ENCODE measurements around the gene TEX9. TPM values are rescaled to one million over a fixed set of nuclear protein-coding genes. Genes with fewer than 3 reads are reported as not detected.

Gene TEX9
- total RNA-seq, 1 experiment from 2014 or later: 4.1 TPM

DNA sequence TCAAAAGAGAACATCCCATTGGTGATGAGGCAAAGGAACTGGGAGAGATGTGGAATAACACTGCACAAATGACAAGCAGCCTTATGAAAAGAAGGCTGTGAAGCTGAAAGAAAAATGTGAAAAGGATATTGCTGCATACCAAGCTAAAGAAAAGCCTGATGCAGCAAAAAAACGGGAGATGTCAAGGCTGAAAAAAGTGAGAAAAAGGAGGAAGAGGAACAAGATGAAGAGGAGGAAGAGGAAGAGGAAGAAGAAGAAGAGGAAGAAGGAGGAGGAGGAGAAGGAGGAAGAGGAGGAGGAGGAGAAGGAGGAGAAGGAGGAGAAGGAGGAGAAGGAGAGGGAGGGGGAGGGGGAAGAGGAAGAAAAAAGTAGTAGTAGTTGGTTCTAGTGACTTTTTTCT is 41.8 kb upstream of the TEX9 start:
- ATAC-seq: no peak

GRCh38 chr15:56325186-56325585 is 40.0 kb upstream of the TEX9 start:
- no peaks in the 10 kb centered on the region for H3K4me1 ChIP-seq (ENCODE audit: control insufficient read depth, insufficient read depth, low read length)
- H3K36me3 ChIP-seq (ENCODE audit: control insufficient read depth, insufficient read depth, low read length): no peaks in the 10 kb centered on the region
- ChIA-PET CTCF (no interaction called here), POLR2A (no interaction called here)
- no peak overlapping the region for H3K4me3 ChIP-seq (ENCODE audit: low read depth in 2 of 2, low read length in 2 of 2)
- H3K9me3 ChIP-seq (ENCODE audit: control insufficient read depth, insufficient read depth, low read depth, low read length): no peaks in the 10 kb centered on the region
- DNase-seq (ENCODE audit: low read depth, low spot score) (no peak), ATAC-seq (no peak)
- in situ Hi-C loops (cut with HindIII; ENCODE audit: low pct_unique_long_range_greater_than_20kb, low sequenced_read_pairs) (no loop called here), intact Hi-C loops (cut with micrococcal nuclease; ENCODE audit: unreplicated experiment) (no loop called here)
- TF ChIP-seq SIN3A (IDR thresholded peaks at IDR 0.05; ENCODE audit: borderline replicate concordance, insufficient read depth, low read depth, low read length): no peak
- no peaks in the 10 kb centered on the region; the same call in 1 of the 2 replicates for H3K27me3 ChIP-seq (ENCODE audit: control insufficient read depth, insufficient read depth, low read length)
- H3K27ac ChIP-seq (ENCODE audit: low read length): no peak overlapping the region
- no TSS peak for BruUV-seq (replicated peaks)

More for the DNA sequence above, 41.8 kb upstream of the TEX9 start:
- Histone ChIP-seq H3K36me3 (ENCODE audit: control insufficient read depth, insufficient read depth, low read length) (no peaks in the 10 kb centered on the region), H3K9me3 (ENCODE audit: control insufficient read depth, insufficient read depth, low read depth, low read length) (no peaks in the 10 kb centered on the region), H3K27me3 (ENCODE audit: control insufficient read depth, insufficient read depth, low read length) (no peaks in the 10 kb centered on the region; the same call in 1 of the 2 replicates), H3K4me3 (ENCODE audit: low read depth in 2 of 2, low read length in 2 of 2) (no peak overlapping the region), H3K4me1 (ENCODE audit: control insufficient read depth, insufficient read depth, low read length) (no peaks in the 10 kb centered on the region), H3K27ac (ENCODE audit: low read length) (no peak overlapping the region)
- intact Hi-C loops (cut with micrococcal nuclease; ENCODE audit: unreplicated experiment): no loop called here
- CTCF ChIA-PET: no interaction called here
- POLR2A ChIA-PET: no interaction called here
- BruUV-seq (replicated peaks): no TSS peak
- in situ Hi-C loops (cut with HindIII; ENCODE audit: low pct_unique_long_range_greater_than_20kb, low sequenced_read_pairs): no loop called here
- no peak for DNase-seq (ENCODE audit: low read depth, low spot score)
- TF ChIP-seq, protein P1, sequence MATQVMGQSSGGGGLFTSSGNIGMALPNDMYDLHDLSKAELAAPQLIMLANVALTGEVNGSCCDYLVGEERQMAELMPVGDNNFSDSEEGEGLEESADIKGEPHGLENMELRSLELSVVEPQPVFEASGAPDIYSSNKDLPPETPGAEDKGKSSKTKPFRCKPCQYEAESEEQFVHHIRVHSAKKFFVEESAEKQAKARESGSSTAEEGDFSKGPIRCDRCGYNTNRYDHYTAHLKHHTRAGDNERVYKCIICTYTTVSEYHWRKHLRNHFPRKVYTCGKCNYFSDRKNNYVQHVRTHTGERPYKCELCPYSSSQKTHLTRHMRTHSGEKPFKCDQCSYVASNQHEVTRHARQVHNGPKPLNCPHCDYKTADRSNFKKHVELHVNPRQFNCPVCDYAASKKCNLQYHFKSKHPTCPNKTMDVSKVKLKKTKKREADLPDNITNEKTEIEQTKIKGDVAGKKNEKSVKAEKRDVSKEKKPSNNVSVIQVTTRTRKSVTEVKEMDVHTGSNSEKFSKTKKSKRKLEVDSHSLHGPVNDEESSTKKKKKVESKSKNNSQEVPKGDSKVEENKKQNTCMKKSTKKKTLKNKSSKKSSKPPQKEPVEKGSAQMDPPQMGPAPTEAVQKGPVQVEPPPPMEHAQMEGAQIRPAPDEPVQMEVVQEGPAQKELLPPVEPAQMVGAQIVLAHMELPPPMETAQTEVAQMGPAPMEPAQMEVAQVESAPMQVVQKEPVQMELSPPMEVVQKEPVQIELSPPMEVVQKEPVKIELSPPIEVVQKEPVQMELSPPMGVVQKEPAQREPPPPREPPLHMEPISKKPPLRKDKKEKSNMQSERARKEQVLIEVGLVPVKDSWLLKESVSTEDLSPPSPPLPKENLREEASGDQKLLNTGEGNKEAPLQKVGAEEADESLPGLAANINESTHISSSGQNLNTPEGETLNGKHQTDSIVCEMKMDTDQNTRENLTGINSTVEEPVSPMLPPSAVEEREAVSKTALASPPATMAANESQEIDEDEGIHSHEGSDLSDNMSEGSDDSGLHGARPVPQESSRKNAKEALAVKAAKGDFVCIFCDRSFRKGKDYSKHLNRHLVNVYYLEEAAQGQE (IDR thresholded peaks at IDR 0.05; ENCODE audit: insufficient read depth in 1 of 2, low read depth in 2 of 2, low read length in 1 of 2): no peak
- no peak for TF ChIP-seq TCF7L2 (IDR thresholded peaks at IDR 0.05; ENCODE audit: low read depth, low read length)
- no peak for TF ChIP-seq POLR2AphosphoS5 (IDR thresholded peaks at IDR 0.05; ENCODE audit: low read depth, low read length)
- no peak for TF ChIP-seq SIN3A (IDR thresholded peaks at IDR 0.05; ENCODE audit: borderline replicate concordance, insufficient read depth, low read depth, low read length)

GRCh38 chr15:56327721-56328502 is 37.3 kb upstream of the TEX9 start:
- no peaks in the 10 kb centered on the region for H3K4me1 ChIP-seq (ENCODE audit: control insufficient read depth, insufficient read depth, low read length)
- CTCF ChIA-PET: no interaction called here
- intact Hi-C loops (cut with micrococcal nuclease; ENCODE audit: unreplicated experiment): no loop called here
- H3K36me3 ChIP-seq (ENCODE audit: control insufficient read depth, insufficient read depth, low read length): no peaks in the 10 kb centered on the region
- TF ChIP-seq, protein P2, sequence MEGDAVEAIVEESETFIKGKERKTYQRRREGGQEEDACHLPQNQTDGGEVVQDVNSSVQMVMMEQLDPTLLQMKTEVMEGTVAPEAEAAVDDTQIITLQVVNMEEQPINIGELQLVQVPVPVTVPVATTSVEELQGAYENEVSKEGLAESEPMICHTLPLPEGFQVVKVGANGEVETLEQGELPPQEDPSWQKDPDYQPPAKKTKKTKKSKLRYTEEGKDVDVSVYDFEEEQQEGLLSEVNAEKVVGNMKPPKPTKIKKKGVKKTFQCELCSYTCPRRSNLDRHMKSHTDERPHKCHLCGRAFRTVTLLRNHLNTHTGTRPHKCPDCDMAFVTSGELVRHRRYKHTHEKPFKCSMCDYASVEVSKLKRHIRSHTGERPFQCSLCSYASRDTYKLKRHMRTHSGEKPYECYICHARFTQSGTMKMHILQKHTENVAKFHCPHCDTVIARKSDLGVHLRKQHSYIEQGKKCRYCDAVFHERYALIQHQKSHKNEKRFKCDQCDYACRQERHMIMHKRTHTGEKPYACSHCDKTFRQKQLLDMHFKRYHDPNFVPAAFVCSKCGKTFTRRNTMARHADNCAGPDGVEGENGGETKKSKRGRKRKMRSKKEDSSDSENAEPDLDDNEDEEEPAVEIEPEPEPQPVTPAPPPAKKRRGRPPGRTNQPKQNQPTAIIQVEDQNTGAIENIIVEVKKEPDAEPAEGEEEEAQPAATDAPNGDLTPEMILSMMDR (IDR thresholded peaks at IDR 0.05): no peak
- TF ChIP-seq SIN3A (IDR thresholded peaks at IDR 0.05; ENCODE audit: borderline replicate concordance, insufficient read depth, low read depth, low read length) (no peak), TCF7L2 (IDR thresholded peaks at IDR 0.05; ENCODE audit: low read depth, low read length) (no peak), POLR2AphosphoS5 (IDR thresholded peaks at IDR 0.05; ENCODE audit: low read depth, low read length) (no peak)
- TF ChIP-seq, protein P1 (IDR thresholded peaks at IDR 0.05; ENCODE audit: insufficient read depth in 1 of 2, low read depth in 2 of 2, low read length in 1 of 2): no peak
- no TSS peak for BruUV-seq (replicated peaks)
- in situ Hi-C loops (cut with HindIII; ENCODE audit: low pct_unique_long_range_greater_than_20kb, low sequenced_read_pairs): no loop called here
- no peak overlapping the region for H3K27ac ChIP-seq (ENCODE audit: low read length)
- no peaks in the 10 kb centered on the region; the same call in 1 of the 2 replicates for H3K27me3 ChIP-seq (ENCODE audit: control insufficient read depth, insufficient read depth, low read length)
- DNase-seq (ENCODE audit: low read depth, low spot score): no peak
- POLR2A ChIA-PET: no interaction called here
- no peaks in the 10 kb centered on the region for H3K9me3 ChIP-seq (ENCODE audit: control insufficient read depth, insufficient read depth, low read depth, low read length)
- ATAC-seq: no peak
- no peak overlapping the region for H3K4me3 ChIP-seq (ENCODE audit: low read depth in 2 of 2, low read length in 2 of 2)

All from Panc1 (cell line).